ENCODE data around the gene SMYD2. TPM values are rescaled to one million over a fixed set of nuclear protein-coding genes. Genes with fewer than 3 reads are reported as not detected.

SMYD2 gene
- total and polyA plus RNA-seq, 10 of the 15 experiments (the other 5 are each of a cell fraction or from before 2014, with no cell fraction given) = 8.3 to 55.7 (median 26.4) TPM

- TF ChIP-seq CEBPZ (IDR thresholded peaks at IDR 0.05; ENCODE audit: low read depth, low read length) = no peak
- TF ChIP-seq E4F1 (IDR thresholded peaks at IDR 0.05; ENCODE audit: borderline replicate concordance, partially characterized antibody) = no peak
- no peak for TF ChIP-seq BACH1 (IDR thresholded peaks at IDR 0.05; ENCODE audit: borderline replicate concordance)
These were observed 61.0 kb downstream of the SMYD2 start (continued) for GRCh38 chr1:214341932-214342331.

GRCh38 chr1:214342525-214342924 lies 61.6 kb downstream of the SMYD2 start:
- Histone ChIP-seq H3K4me3 (no peak overlapping the region), H3K4me1 (ENCODE audit: control insufficient read depth, insufficient read depth, low read length) (no peaks in the 10 kb centered on the region), H3K27me3 (replicated peaks in 1 of 2; ENCODE audit: control insufficient read depth in 2 of 2, insufficient read depth in 2 of 2, low read length in 1 of 2) (no peaks in the 10 kb centered on the region), H4K20me1 (ENCODE audit: control insufficient read depth, insufficient read depth) (no peaks in the 10 kb centered on the region), H3K36me3 (ENCODE audit: control insufficient read depth in 2 of 2, insufficient read depth in 2 of 2, low read length in 1 of 2) (no peaks in the 10 kb centered on the region), H3K79me2 (ENCODE audit: control insufficient read depth, insufficient read depth, low read length) (no peaks in the 10 kb centered on the region), H3K9ac (ENCODE audit: control insufficient read depth, insufficient read depth, low read length) (no peak overlapping the region), H3K27ac (ENCODE audit: control insufficient read depth, insufficient read depth) (no peak overlapping the region), H3K9me3 (replicated peaks; ENCODE audit: control insufficient read depth, insufficient read depth, low read length) (peaks cover 4% of the 10 kb centered on the region; the same call in 1 of the 3 replicates), H3K4me2 (ENCODE audit: control insufficient read depth, insufficient read depth) (no peak overlapping the region), H2AFZ (ENCODE audit: control insufficient read depth, low read depth, low read length) (no peak overlapping the region)
- RAD21 ChIA-PET (ENCODE audit: unreplicated experiment) = no interaction called here
- SMC1A ChIA-PET (ENCODE audit: uncharacterized antibody, unreplicated experiment) = interaction anchor here (1.1 to 1.3 kb wide), 2 partner anchors 243 to 244 kb away, joined by 3 read pairs; no protein-coding TSS in a partner anchor
- no peak for DNase-seq (ENCODE audit: low read depth, low spot score)
- POLR2A ChIA-PET = interaction anchor here (0.5 to 1.0 kb wide), 2 partner anchors 16 to 26 kb away, joined by 3 to 5 read pairs; no protein-coding TSS in a partner anchor
- intact Hi-C loops (cut with micrococcal nuclease; ENCODE audit: unreplicated experiment) (no loop called here), in situ Hi-C loops (cut with MboI) (no loop called here)
- ATAC-seq = no peak
- no TSS peak for BruUV-seq (replicated peaks)
- CTCF ChIA-PET = interaction anchor here (0.6 to 17.7 kb wide), 5 partner anchors 10 to 284 kb away, joined by 3 to 597 read pairs (median 7); no protein-coding TSS in a partner anchor
- no peak for FAIRE-seq
- TF ChIP-seq, protein P1, sequence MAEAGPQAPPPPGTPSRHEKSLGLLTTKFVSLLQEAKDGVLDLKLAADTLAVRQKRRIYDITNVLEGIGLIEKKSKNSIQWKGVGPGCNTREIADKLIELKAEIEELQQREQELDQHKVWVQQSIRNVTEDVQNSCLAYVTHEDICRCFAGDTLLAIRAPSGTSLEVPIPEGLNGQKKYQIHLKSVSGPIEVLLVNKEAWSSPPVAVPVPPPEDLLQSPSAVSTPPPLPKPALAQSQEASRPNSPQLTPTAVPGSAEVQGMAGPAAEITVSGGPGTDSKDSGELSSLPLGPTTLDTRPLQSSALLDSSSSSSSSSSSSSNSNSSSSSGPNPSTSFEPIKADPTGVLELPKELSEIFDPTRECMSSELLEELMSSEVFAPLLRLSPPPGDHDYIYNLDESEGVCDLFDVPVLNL (IDR thresholded peaks at IDR 0.05; ENCODE audit: low read depth, low read length) = no peak
- no peak for TF ChIP-seq ZBTB33 (IDR thresholded peaks at IDR 0.05)
- no peak for TF ChIP-seq MAX (IDR thresholded peaks at IDR 0.05; ENCODE audit: low read depth, low read length)
- TF ChIP-seq IKZF2 (IDR thresholded peaks at IDR 0.05) = no peak
- no peak for TF ChIP-seq SMAD1 (IDR thresholded peaks at IDR 0.05; ENCODE audit: low read depth, partially characterized antibody)
- no peak for TF ChIP-seq PKNOX1 (IDR thresholded peaks at IDR 0.05)
- no peak for TF ChIP-seq CHD4 (IDR thresholded peaks at IDR 0.05)
- TF ChIP-seq SP1 (IDR thresholded peaks at IDR 0.05; ENCODE audit: low read depth, low read length) = no peak
- TF ChIP-seq NR2C1 (IDR thresholded peaks at IDR 0.05) = no peak
- no peak for TF ChIP-seq PAX5 (IDR thresholded peaks at IDR 0.05; ENCODE audit: borderline replicate concordance, low read depth, low read length)

Measured in GM12878 (cell line).